Posterior vena cava (tissue), 2 donors: Measurements from ENCODE around the gene ZNF628. TPM values are rescaled to one million over a fixed set of nuclear protein-coding genes. Genes with fewer than 3 reads are reported as not detected.

Experiments
- total RNA-seq, 2 donors: library from RNA; stranded (reverse); fragmentation: NEBNext Ultra II Directional; extraction: Animal tissue kit (Norgen Biotek cat#: 25700); gene quantifications; one replicate each; pipeline ENCODE4 v1.2.1, GENCODE V29; 2021
- donor health status: DM: yes; HTN: yes; CAD: no.
- donor health status: DM: yes; HTN: yes; CAD: no.

The ZNF628 gene
- total RNA-seq, 2 donors from 2014 or later: 5.7 to 7.9 TPM

Other genes with a start within 250 kb of the ZNF628 start
- gene TMEM86B, start 247.9 kb upstream of the ZNF628 start, total RNA-seq: 1 to 10 TPM; 1.6 to 1.7 TPM
- gene PPP6R1, start 217.6 kb upstream of the ZNF628 start, total RNA-seq: 10 to 100 TPM; 40.6 to 46.0 TPM
- gene HSPBP1, start 196.5 kb upstream of the ZNF628 start, total RNA-seq: 10 to 100 TPM; 19.8 to 20.1 TPM
- 1 to 10 TPM; 7.2 to 9.2 TPM for gene BRSK1, start 192.6 kb upstream of the ZNF628 start, total RNA-seq
- 1 to 10 TPM; 1.9 to 5.4 TPM for gene TMEM150B, start 151.3 kb upstream of the ZNF628 start, total RNA-seq
- gene KMT5C, start 136.7 kb upstream of the ZNF628 start, total RNA-seq: 1 to 10 TPM; 3.9 to 6.3 TPM
- gene COX6B2, start 121.9 kb upstream of the ZNF628 start, total RNA-seq: 1 to 10 TPM in 1 of 2 donors, not detected in 1; 1.3 TPM
- gene GARIN5B, start 113.4 kb upstream of the ZNF628 start, total RNA-seq: not detected
- not detected for gene IL11, start 106.2 kb upstream of the ZNF628 start, total RNA-seq
- gene TMEM190, start 99.8 kb upstream of the ZNF628 start, total RNA-seq: not detected
- gene TMEM238, start 92.3 kb upstream of the ZNF628 start, total RNA-seq: under 1 TPM; 0.69 to 0.90 TPM
- gene RPL28, start 90.7 kb upstream of the ZNF628 start, total RNA-seq: 1,000 to 10,000 TPM in 1 of 2 donors, 100 to 1,000 TPM in 1; 882 to 1,056 TPM
- 10 to 100 TPM; 17.6 to 23.3 TPM for gene UBE2S, start 68.8 kb upstream of the ZNF628 start, total RNA-seq
- not detected for gene SHISA7, start 33.3 kb upstream of the ZNF628 start, total RNA-seq
- 10 to 100 TPM; 23.1 to 25.1 TPM for gene ISOC2, start 15.0 kb upstream of the ZNF628 start, total RNA-seq
- gene C19orf85, start 11.9 kb upstream of the ZNF628 start, total RNA-seq: not detected
- 10 to 100 TPM; 15.8 to 16.3 TPM for gene NAT14, start 8.6 kb downstream of the ZNF628 start, total RNA-seq
- gene SSC5D, start 11.8 kb downstream of the ZNF628 start, total RNA-seq: 10 to 100 TPM; 32.4 to 40.6 TPM
- not detected for gene SBK2, start 60.5 kb downstream of the ZNF628 start, total RNA-seq
- not detected for gene SBK3, start 68.9 kb downstream of the ZNF628 start, total RNA-seq
- gene ZNF579, start 104.2 kb downstream of the ZNF628 start, total RNA-seq: 1 to 10 TPM; 7.4 to 7.6 TPM
- gene FIZ1, start 122.9 kb downstream of the ZNF628 start, total RNA-seq: 1 to 10 TPM; 7.8 to 9.7 TPM
- gene ZNF524, start 123.7 kb downstream of the ZNF628 start, total RNA-seq: 10 to 100 TPM; 10.6 to 11.1 TPM
- 10 to 100 TPM; 10.1 to 12.6 TPM for gene ZNF865, start 129.0 kb downstream of the ZNF628 start, total RNA-seq
- 1 to 10 TPM; 3.6 to 4.3 TPM for gene ZNF784, start 147.9 kb downstream of the ZNF628 start, total RNA-seq
- gene ZNF580, start 164.4 kb downstream of the ZNF628 start, total RNA-seq: 10 to 100 TPM; 32.0 to 36.7 TPM
- 10 to 100 TPM in 1 of 2 donors, 1 to 10 TPM in 1; 8.0 to 12.0 TPM for gene ZNF581, start 167.0 kb downstream of the ZNF628 start, total RNA-seq
- 10 to 100 TPM in 1 of 2 donors, 1 to 10 TPM in 1; 8.6 to 13.6 TPM for gene CCDC106, start 171.6 kb downstream of the ZNF628 start, total RNA-seq
- 10 to 100 TPM; 89.3 to 91.7 TPM for gene U2AF2, start 178.4 kb downstream of the ZNF628 start, total RNA-seq
- 10 to 100 TPM; 75.5 to 76.4 TPM for gene EPN1, start 198.6 kb downstream of the ZNF628 start, total RNA-seq